HepG2 (cell line): Measurements from ENCODE around the gene MYOZ3. TPM values are rescaled to one million over a fixed set of nuclear protein-coding genes. Genes with fewer than 3 reads are reported as not detected.

Source experiments
- ATAC-seq: fragments of 200-7000 bp; cut with Tn5 transposase; 3 replicates; pipeline ENCODE4 v1.9.1; 2020; ENCODE audit warnings: mild to moderate bottlenecking, moderate library complexity
- BruUV-seq: library from RNA; stranded (reverse); fragments of 400-500 nt; replicated peaks from 2 replicates; lab custom pipeline; 2021; lab: Mats Ljungman, UMichigan
- CTCF ChIA-PET: fragments of 300-600 bp; formaldehyde crosslinking; extraction: SDS; loops from one replicate; lab custom pipeline; 2021; ENCODE audit warnings: low total read pairs, inconsistent platforms, low intra/inter-chr PET ratio; lab: Yijun Ruan, JAX
- POLR2A ChIA-PET: fragments of 350-600 bp; sonication (Branson Sonifier 250); formaldehyde crosslinking; loops from one replicate; lab custom pipeline; 2020; ENCODE audit warnings: antibody characterized with exemption, inconsistent platforms; lab: Yijun Ruan, JAX
- DNase-seq: peaks from one replicate; pipeline ENCODE4 v3.0.0-alpha.2; 2015; ENCODE audit warnings: low spot score
- FAIRE-seq: peaks from 3 replicates; lab custom pipeline; 2011; peaks lifted over from hg19 to GRCh38; lab: Jason Lieb, UNC
- H2AFZ ChIP-seq: one replicate; pipeline ENCODE4 v1.6.1; 2011; ENCODE audit warnings: low read length, inconsistent platforms
- H3K27ac ChIP-seq: fragments of 300-600 bp; 3 replicates; pipeline ENCODE4 v1.8.0; 2011; ENCODE audit warnings: mixed run types, mild to moderate bottlenecking, mixed read lengths, low read length, inconsistent platforms; ENCODE audit not compliant: insufficient read depth; ENCODE audit errors: extremely low read length
- H3K27me3 ChIP-seq, 2 experiments: fragments of 200-600 bp in 1 of 2; 2 replicates in 1 of 2; 3 replicates in 1 of 2; pipeline versions ENCODE4 v1.6.0 to v1.8.0; 2011; ENCODE audit warnings: low read length in 2 of 2, mild to moderate bottlenecking in 2 of 2, moderate library complexity in 2 of 2, inconsistent platforms in 1 of 2; ENCODE audit not compliant: insufficient read depth in 2 of 2, control insufficient read depth in 1 of 2
- H3K36me3 ChIP-seq, 2 experiments: fragments of 200-600 bp in 1 of 2; replicated peaks in 1 of 2; 2 replicates in 1 of 2; 3 replicates in 1 of 2; pipeline versions ENCODE4 v1.5.1 to v1.8.0; 2011; ENCODE audit warnings: low read length in 2 of 2, inconsistent platforms in 1 of 2; ENCODE audit not compliant: insufficient read depth in 2 of 2, control insufficient read depth in 1 of 2
- H3K4me1 ChIP-seq: 2 replicates; pipeline ENCODE4 v1.5.1; 2012; ENCODE audit warnings: low read length, inconsistent platforms; ENCODE audit not compliant: insufficient read depth
- H3K4me2 ChIP-seq: 2 replicates; pipeline ENCODE4 v1.6.0; 2011; ENCODE audit warnings: low read depth, low read length, inconsistent platforms
- H3K4me3 ChIP-seq, 3 experiments: fragments of 200-600 bp in 1 of 3; sonication (generic), shearing (Covaris generic) in 1 of 3; replicated peaks in 1 of 3; 2 replicates each; pipeline ENCODE4 v1.5.1; 2011 to 2016; ENCODE audit warnings: low read length in 3 of 3, inconsistent platforms in 2 of 3, low read depth in 2 of 3, mild to moderate bottlenecking in 2 of 3, control low read depth in 1 of 3, mixed read lengths in 1 of 3; ENCODE audit not compliant: insufficient read depth in 1 of 3
- H3K79me2 ChIP-seq: one replicate; pipeline ENCODE4 v1.6.1; 2011; ENCODE audit warnings: low read length, inconsistent platforms; ENCODE audit not compliant: insufficient read depth
- H3K9ac ChIP-seq: 2 replicates; pipeline ENCODE4 v1.6.0; 2011; ENCODE audit warnings: mild to moderate bottlenecking, low read depth, low read length, inconsistent platforms; ENCODE audit not compliant: insufficient read depth
- H3K9me3 ChIP-seq: 2 replicates; pipeline ENCODE4 v1.5.1; 2012; ENCODE audit warnings: mild to moderate bottlenecking, low read length
- H4K20me1 ChIP-seq: 2 replicates; pipeline ENCODE4 v1.6.0; 2011; ENCODE audit warnings: inconsistent platforms, mild to moderate bottlenecking, low read length, moderate library complexity; ENCODE audit not compliant: insufficient read depth
- ARID4A ChIP-seq: sonication (generic); formaldehyde crosslinking; IDR thresholded peaks from 2 replicates; pipeline ENCODE4 v1.5.0; 2020; ENCODE audit warnings: mild to moderate bottlenecking, missing genetic modification reagents, borderline replicate concordance
- RARG ChIP-seq: sonication (generic); formaldehyde crosslinking; IDR thresholded peaks from 2 replicates; pipeline ENCODE4 v1.4.0; 2020; ENCODE audit warnings: low read depth, mild to moderate bottlenecking, missing genetic modification reagents
- ZNF10 ChIP-seq: sonication (generic); formaldehyde crosslinking; IDR thresholded peaks from 2 replicates; pipeline ENCODE4 v1.4.0; 2020; ENCODE audit warnings: mild to moderate bottlenecking, low read depth, missing genetic modification reagents, borderline replicate concordance
- ZSCAN30 ChIP-seq: sonication (generic); formaldehyde crosslinking; IDR thresholded peaks from 2 replicates; pipeline ENCODE4 v1.5.0; 2020; ENCODE audit warnings: mild to moderate bottlenecking, missing genetic modification reagents
- WGBS: methylation state at CpG from one replicate; pipeline ENCODE4 v1.1.6; 2017; ENCODE audit warnings: low lambda C conversion rate; 5-methylcytosine and 5-hydroxymethylcytosine counted together
- in situ Hi-C: cut with HindIII; loops from 2 replicates; pipeline ENCODE4 v1.10.0; 2017; ENCODE audit warnings: low pct_unique_long_range_greater_than_20kb; ENCODE audit not compliant: extremely low pct_ligation_motif_present
- intact Hi-C: fragments of 100-400 bp; cut with micrococcal nuclease; formaldehyde crosslinking; loops from one replicate; pipeline ENCODE4 v1.10.0; 2022; ENCODE audit not compliant: unreplicated experiment
- polyA plus RNA-seq, 8 experiments: library from polyadenylated mRNA; depleted of rRNA in 3 of 8; stranded (reverse) in 7 of 8; unstranded in 1 of 8; fragments of >200 nt; fragmentation: Illumina TruSeq in 4 of 8; extraction: Trizol in 4 of 8; gene quantifications; 2 replicates each; pipeline versions ENCODE4 v1.2.1 to v1.2.3, GENCODE V29; 2011 to 2016; ENCODE audit warnings: low read depth in 4 of 8, missing spikeins in 1 of 8, mixed read lengths in 1 of 8; ENCODE audit not compliant: insufficient read depth in 1 of 8
- total RNA-seq, 5 experiments: library from RNA; depleted of rRNA; stranded (reverse); fragments of >200 nt; fragmentation: Illumina TruSeq; extraction: Trizol; gene quantifications; 2 replicates each; pipeline ENCODE4 v1.2.3, GENCODE V29; 2016; ENCODE audit warnings: low read depth in 1 of 5
- TF ChIP-seq, protein P1 (sequence below): sonication (generic); formaldehyde crosslinking; IDR thresholded peaks from 2 replicates; pipeline ENCODE4 v1.9.0; 2022; ENCODE audit warnings: low read depth, missing genetic modification reagents

Gene MYOZ3
- total and polyA plus RNA-seq, 2 of the 13 experiments (the other 11 are each of a cell fraction or from before 2014, with no cell fraction given), result 0.05 TPM; not detected in 1

DNA sequence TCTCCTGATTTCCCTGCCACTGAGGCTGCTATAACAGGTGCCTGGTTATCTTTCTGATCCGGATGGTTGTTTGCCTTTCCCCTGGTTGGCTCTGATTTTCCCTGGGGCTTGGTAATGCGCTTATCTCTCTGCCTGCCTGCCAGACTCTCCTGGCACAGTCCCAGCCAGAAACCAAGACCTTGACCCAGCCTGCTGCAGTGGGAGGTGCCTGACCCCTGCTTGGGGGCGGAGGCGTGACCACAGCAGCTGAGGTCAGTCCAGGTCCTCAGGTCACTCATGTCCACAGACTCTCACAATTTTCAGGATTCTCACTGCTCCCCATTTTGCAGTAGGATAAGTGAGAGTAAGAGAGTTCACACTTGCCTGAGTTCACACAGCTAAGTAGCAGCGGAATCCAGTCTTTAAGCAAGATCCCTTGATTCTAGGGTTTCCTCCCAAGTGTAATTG lies 45.0 kb upstream of the MYOZ3 start (continued):
- no peak for TF ChIP-seq ZSCAN30 (CRISPR knock-in tag)
- TF ChIP-seq, protein P1, sequence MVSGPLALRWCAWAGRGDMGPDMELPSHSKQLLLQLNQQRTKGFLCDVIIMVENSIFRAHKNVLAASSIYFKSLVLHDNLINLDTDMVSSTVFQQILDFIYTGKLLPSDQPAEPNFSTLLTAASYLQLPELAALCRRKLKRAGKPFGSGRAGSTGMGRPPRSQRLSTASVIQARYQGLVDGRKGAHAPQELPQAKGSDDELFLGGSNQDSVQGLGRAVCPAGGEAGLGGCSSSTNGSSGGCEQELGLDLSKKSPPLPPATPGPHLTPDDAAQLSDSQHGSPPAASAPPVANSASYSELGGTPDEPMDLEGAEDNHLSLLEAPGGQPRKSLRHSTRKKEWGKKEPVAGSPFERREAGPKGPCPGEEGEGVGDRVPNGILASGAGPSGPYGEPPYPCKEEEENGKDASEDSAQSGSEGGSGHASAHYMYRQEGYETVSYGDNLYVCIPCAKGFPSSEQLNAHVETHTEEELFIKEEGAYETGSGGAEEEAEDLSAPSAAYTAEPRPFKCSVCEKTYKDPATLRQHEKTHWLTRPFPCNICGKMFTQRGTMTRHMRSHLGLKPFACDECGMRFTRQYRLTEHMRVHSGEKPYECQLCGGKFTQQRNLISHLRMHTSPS (CRISPR knock-in tag), result peak; percentile 63; the same call in 1 of the 2 replicates
- TF ChIP-seq ZNF10 (CRISPR knock-in tag), result no peak
- TF ChIP-seq, all 625 proteins: peak for 99

- no peak overlapping the region for H3K4me3 ChIP-seq
- no peaks in the 10 kb centered on the region for H4K20me1 ChIP-seq
- TF ChIP-seq ARID4A (CRISPR knock-in tag), result 0 out of 2 replicates have a peak, but pooled peaks have one; percentile 2
- TF ChIP-seq RARG (CRISPR knock-in tag), result no peak
- ChIA-PET POLR2A (no interaction called here), CTCF (no interaction called here)
- no peaks in the 10 kb centered on the region for H3K36me3 ChIP-seq
- FAIRE-seq (no peak), DNase-seq (no peak), ATAC-seq (peak; percentile 6; the same call in 1 of the 3 replicates)
- H3K9ac ChIP-seq, result no peak overlapping the region
- intact Hi-C loops (no loop called here), in situ Hi-C loops (no loop called here)
- H3K27ac ChIP-seq, result no peak overlapping the region
- H3K27me3 ChIP-seq, result peaks cover 0 to 29% of the 10 kb centered on the region in 2 experiments; a peak in 2 of 5 replicates
- BruUV-seq, result no TSS peak
- no peaks in the 10 kb centered on the region for H3K9me3 ChIP-seq
- H2AFZ ChIP-seq, result no peak overlapping the region
- peak overlapping the region; percentile 5; the same call in 1 of the 2 replicates for H3K4me2 ChIP-seq
- WGBS, result 74% methylated on average over 1 of the region's 1 CpG
- no peaks in the 10 kb centered on the region for H3K79me2 ChIP-seq
- peaks cover 51% of the 10 kb centered on the region for H3K4me1 ChIP-seq
Measured at GRCh38 chr5:150616506-150616905, 44.5 kb upstream of the MYOZ3 start.
